Endothelial cell of umbilical vein (primary cell): ENCODE results near the gene TMEM204.

ENCODE experiments used
- CTCF ChIP-seq, 2 donors: IDR thresholded peaks; 1 replicate in 1 of 2; 2 replicates in 1 of 2; pipeline ENCODE4 v1.5.1; 2011; ENCODE audit warnings: low read length in 2 of 2, mild to moderate bottlenecking in 2 of 2, moderate library complexity in 2 of 2, control low read depth in 1 of 2, inconsistent platforms in 1 of 2, low read depth in 1 of 2; ENCODE audit not compliant: insufficient read depth in 1 of 2; ENCODE audit errors: extremely low read depth in 1 of 2
- EZH2 ChIP-seq: IDR thresholded peaks from 2 replicates; pipeline ENCODE4 v1.6.1; 2012; ENCODE audit warnings: borderline replicate concordance, low read depth, mild to moderate bottlenecking, moderate library complexity, low read length, inconsistent platforms; ENCODE audit not compliant: severe bottlenecking
- MAX ChIP-seq: IDR thresholded peaks from 2 replicates; pipeline ENCODE4 v1.6.1; 2011; ENCODE audit not compliant: insufficient read depth, insufficient read length
- POLR2A ChIP-seq: IDR thresholded peaks from 2 replicates; pipeline ENCODE4 v1.6.1; 2012; ENCODE audit warnings: low read depth, mild to moderate bottlenecking, control low read depth, low read length

- TF ChIP-seq POLR2A = no peak
- TF ChIP-seq MAX = no peak
- TF ChIP-seq CTCF (IDR thresholded peaks at IDR 0.05; ENCODE audit: extremely low read depth in 1 of 2, insufficient read depth in 1 of 2, low read depth in 1 of 2, low read length in 2 of 2) = no peak
- TF ChIP-seq EZH2 = no peak
These were observed 6.5 kb downstream of the TMEM204 start for GRCh38 chr16:1539720-1540555.
